IPS-18a (cell line): ENCODE data around the gene SLC66A2.

Experiments used
- H3K27ac ChIP-seq: one replicate; pipeline ENCODE4 v1.5.1; 2013; ENCODE audit warnings: low read length
- H3K27me3 ChIP-seq: one replicate; pipeline ENCODE4 v1.6.1; 2013; ENCODE audit warnings: mild to moderate bottlenecking, low read length; ENCODE audit not compliant: control insufficient read depth, insufficient read depth
- H3K36me3 ChIP-seq: one replicate; pipeline ENCODE4 v1.6.1; 2013; ENCODE audit warnings: low read depth, low read length; ENCODE audit not compliant: control insufficient read depth
- H3K4me1 ChIP-seq: one replicate; pipeline ENCODE4 v1.6.1; 2013; ENCODE audit warnings: low read depth, low read length; ENCODE audit not compliant: control insufficient read depth
- H3K4me3 ChIP-seq: one replicate; pipeline ENCODE4 v1.5.1; 2013; ENCODE audit warnings: low read length
- H3K9ac ChIP-seq: one replicate; pipeline ENCODE4 v1.6.1; 2013; ENCODE audit warnings: mild to moderate bottlenecking, low read length, moderate library complexity
- H3K9me3 ChIP-seq: one replicate; pipeline ENCODE4 v1.6.1; 2013; ENCODE audit warnings: low read depth, low read length; ENCODE audit not compliant: control insufficient read depth

SLC66A2 gene

DNA sequence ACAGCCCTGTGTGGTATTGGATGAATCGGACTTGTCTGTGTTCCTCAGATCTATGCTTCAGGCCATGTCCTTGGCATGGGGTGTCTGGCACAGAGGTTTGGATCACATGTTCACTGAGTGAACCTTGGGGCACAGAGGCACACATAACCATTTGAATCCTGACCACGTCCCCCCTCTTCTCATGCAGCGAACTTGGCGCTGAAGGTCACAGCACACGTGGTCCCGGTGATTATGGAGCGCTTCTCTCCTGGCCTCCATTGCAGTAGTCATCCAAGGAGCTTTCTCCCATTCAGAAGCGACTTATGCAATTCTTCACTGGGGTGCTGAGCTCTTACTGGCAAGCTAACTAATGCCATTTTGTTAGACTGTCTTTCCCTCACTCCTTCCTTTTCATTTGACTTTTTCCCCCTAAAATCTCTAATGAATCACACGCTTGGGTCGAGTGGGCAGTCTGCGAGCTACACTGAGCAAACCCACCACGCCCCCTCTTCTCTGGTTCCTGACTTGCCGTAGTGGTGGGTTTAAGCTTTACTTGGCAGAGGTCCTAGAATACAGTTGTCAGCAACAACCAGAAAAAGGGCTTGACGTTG, 94.3 kb downstream of the SLC66A2 start:
- H3K9ac ChIP-seq = no peak overlapping the region
- H3K36me3 ChIP-seq = no peaks in the 10 kb centered on the region
- H3K4me1 ChIP-seq = no peaks in the 10 kb centered on the region
- no peak overlapping the region for H3K27ac ChIP-seq
- no peaks in the 10 kb centered on the region for H3K9me3 ChIP-seq
- peaks cover 9% of the 10 kb centered on the region for H3K27me3 ChIP-seq
- H3K4me3 ChIP-seq = no peak overlapping the region

DNA sequence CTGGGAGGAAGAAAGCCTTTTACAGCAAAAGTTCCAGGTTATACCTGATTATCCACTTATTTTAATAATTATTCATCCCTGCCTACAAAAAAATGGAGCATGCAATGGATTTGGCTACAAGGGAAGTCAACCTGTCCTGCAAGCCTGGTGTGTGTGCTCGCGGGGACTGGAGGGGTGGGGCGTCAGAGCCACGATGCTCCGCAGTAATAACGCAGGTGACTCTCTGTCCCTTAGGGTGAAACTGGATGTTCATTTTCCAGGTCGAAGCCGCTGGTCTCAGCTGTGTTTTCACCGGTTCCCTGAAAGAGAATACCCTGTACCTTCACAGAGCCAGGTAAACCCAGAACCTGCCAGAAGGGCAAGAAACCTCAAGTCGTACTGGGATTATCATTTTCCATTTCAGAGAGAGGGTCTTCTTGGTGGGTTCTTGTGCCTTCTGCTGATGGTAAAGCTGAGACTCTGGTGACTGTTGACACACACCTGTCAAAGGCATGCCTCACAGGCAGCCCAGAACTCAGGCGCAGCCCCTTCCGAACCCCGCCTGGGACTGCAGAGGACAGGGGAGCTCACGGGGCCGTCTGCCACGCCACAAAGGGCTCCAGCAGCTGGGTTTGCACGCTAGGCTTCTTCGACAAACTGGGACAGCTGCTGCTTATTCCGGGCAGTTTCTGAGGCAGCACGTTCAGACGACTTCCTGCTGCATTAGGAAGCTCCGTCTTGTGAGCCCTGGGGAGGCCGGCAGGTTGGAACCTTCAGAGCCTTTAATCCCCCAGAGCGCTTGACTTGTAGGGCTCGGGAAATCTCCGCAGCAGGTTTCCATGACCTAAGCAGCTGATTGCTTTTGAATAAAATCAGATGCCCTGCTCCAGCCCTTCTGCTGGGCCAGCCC, 95.1 kb downstream of the SLC66A2 start:
- no peaks in the 10 kb centered on the region for H3K9me3 ChIP-seq
- peaks cover 9% of the 10 kb centered on the region for H3K27me3 ChIP-seq
- H3K4me1 ChIP-seq = no peaks in the 10 kb centered on the region
- no peak overlapping the region for H3K9ac ChIP-seq
- H3K4me3 ChIP-seq = peak overlapping the region; percentile 8
- H3K27ac ChIP-seq = no peak overlapping the region
- H3K36me3 ChIP-seq = no peaks in the 10 kb centered on the region

DNA sequence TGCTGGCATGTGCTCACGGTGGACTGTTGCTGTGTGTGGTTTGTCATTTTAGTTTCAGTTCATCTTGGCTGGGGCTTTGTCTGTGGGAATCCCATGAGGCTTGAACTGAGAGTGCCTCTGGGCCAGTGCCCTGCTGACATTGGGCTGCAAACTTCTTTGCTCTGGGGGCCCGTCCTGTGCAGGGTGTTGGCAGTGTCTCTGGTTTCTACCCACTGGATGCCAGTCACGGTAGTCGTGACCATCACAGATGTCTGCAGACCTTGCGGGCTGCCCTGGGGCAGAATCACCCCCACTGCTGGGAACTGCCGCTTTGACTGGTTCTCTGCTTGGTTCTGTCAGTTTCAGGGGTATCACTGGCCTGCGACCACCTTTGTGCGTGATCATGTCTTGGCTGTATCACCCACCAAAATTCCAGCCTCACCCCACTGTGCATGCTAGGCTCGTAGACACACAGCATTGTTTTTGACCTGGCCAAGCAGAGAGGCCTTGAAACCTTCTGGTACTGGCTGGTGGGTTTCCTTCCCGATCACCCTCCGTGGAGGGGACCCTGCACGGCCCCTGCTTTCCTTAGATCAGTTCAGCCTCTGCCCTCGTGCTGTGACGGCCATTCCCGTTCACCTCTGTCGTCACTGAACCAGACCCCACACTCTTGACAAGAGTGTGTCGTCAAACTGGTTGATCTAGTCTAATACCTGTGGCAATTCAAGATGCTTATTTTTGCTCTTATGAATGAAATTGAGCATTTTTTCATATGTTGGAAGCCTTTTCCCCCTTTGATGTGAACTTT, 96.1 kb downstream of the SLC66A2 start:
- H3K4me1 ChIP-seq = no peaks in the 10 kb centered on the region
- H3K9ac ChIP-seq = no peak overlapping the region
- H3K4me3 ChIP-seq = no peak overlapping the region
- peaks cover 9% of the 10 kb centered on the region for H3K27me3 ChIP-seq
- H3K9me3 ChIP-seq = no peaks in the 10 kb centered on the region
- no peak overlapping the region for H3K27ac ChIP-seq
- no peaks in the 10 kb centered on the region for H3K36me3 ChIP-seq

DNA sequence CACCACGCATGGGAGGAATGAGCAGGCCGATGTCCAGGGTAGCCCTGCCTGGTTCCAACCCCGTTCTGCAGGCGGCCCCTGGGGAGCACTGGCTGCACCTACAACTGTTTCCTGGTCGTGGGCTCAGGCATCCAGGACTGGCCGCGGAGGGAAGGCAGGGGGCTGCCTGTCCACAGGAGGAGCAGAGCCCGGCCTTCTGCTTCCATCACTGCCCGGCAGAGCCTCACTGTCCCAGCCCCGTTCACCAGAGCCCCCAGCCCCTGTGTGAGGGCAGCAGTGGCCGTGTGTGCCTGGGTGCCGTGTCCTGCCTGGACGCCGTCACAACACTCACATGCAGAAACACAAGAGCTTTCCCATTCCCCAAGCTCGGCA, 97.5 kb downstream of the SLC66A2 start:
- Histone ChIP-seq H3K9ac (no peak overlapping the region), H3K4me3 (no peak overlapping the region)

DNA sequence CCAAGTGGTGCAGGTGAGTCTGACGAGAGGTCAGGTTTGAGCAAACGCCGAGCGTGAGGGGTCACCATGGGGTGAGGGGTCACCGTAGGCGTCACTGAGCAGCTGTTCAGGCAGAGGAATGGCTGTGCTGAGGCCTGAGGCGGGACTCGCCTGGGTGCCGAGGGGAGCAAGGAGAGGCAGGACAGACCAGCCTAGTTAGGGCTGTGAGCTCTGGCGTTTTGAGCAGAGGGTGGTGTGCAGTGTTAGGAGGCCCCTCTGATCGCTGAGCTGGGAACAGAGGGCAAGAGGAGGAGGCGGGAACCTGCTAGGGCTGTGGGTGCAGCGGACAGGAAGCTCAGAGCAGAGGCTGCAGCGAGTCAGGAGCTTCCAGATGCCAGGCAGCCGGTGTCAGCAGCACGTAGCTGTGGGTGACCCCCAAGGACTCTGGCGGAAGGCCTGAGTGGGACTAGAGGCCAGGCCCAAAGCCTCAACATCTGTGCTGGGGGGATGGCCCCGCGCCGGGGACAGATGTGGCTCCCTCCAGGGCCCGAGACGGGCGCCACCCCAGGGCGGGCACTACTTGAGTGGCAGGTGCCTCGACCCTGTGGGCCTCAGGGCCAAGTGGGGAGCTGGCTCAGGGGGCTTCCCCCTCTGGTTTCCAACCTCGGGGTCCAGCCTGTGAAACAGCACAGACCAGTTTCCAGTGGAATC, 98.0 kb downstream of the SLC66A2 start:
- H3K27me3 ChIP-seq = peaks cover 9% of the 10 kb centered on the region
- H3K9ac ChIP-seq = no peak overlapping the region
- H3K4me1 ChIP-seq = no peaks in the 10 kb centered on the region
- H3K9me3 ChIP-seq = no peaks in the 10 kb centered on the region
- H3K4me3 ChIP-seq = no peak overlapping the region
- H3K27ac ChIP-seq = no peak overlapping the region
- H3K36me3 ChIP-seq = no peaks in the 10 kb centered on the region

More for the DNA sequence above, 97.5 kb downstream of the SLC66A2 start:
- Histone ChIP-seq H3K4me1 (no peaks in the 10 kb centered on the region), H3K9me3 (no peaks in the 10 kb centered on the region), H3K27me3 (peaks cover 9% of the 10 kb centered on the region), H3K36me3 (no peaks in the 10 kb centered on the region), H3K27ac (no peak overlapping the region)

DNA sequence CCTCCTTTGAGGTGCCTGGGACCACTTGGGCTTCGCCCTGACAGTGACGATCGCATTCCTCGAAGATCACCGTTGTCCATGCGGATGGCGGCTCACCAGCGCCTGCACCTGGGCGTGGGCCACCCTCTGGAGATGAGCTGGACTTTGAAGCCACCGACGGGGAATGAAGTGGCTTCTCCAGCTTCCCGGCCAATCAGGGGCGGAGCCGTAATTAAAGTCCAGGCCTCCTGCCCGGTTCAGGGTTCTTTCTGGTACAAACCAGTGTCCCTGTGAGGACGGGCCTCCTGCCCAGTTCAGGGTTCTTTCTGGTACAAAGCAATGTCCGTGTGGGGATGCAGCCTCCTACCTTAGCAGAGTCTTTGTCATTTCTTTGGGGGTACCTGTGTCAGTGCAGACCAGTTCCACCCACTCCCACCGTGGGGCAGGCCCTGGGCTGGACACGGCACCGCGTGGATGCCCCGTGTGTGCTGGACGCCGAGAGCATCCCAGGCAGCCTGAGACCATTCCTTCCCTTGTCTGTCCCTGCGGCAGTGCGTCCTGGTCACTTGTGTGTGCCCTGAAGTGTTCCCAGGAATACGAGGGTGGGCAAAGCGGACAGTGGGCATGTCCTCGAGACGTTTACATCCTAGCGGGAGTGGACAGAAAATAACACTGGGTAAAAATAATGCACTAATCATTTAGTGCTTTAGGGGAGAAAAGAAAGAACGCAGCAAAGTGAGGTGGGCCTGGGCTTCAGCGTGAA, 98.7 kb downstream of the SLC66A2 start:
- Histone ChIP-seq H3K4me1 (no peaks in the 10 kb centered on the region), H3K9ac (no peak overlapping the region), H3K27me3 (peaks cover 9% of the 10 kb centered on the region), H3K36me3 (no peaks in the 10 kb centered on the region), H3K9me3 (no peaks in the 10 kb centered on the region), H3K4me3 (no peak overlapping the region), H3K27ac (no peak overlapping the region)
